Measurements from ENCODE around the gene FCRL5.
"Not testable (repeated sequence)": the region's sequence is repeated elsewhere in the genome, so short reads cannot be mapped to it uniquely, and the experiment has no call there.

The FCRL5 gene

DNA sequence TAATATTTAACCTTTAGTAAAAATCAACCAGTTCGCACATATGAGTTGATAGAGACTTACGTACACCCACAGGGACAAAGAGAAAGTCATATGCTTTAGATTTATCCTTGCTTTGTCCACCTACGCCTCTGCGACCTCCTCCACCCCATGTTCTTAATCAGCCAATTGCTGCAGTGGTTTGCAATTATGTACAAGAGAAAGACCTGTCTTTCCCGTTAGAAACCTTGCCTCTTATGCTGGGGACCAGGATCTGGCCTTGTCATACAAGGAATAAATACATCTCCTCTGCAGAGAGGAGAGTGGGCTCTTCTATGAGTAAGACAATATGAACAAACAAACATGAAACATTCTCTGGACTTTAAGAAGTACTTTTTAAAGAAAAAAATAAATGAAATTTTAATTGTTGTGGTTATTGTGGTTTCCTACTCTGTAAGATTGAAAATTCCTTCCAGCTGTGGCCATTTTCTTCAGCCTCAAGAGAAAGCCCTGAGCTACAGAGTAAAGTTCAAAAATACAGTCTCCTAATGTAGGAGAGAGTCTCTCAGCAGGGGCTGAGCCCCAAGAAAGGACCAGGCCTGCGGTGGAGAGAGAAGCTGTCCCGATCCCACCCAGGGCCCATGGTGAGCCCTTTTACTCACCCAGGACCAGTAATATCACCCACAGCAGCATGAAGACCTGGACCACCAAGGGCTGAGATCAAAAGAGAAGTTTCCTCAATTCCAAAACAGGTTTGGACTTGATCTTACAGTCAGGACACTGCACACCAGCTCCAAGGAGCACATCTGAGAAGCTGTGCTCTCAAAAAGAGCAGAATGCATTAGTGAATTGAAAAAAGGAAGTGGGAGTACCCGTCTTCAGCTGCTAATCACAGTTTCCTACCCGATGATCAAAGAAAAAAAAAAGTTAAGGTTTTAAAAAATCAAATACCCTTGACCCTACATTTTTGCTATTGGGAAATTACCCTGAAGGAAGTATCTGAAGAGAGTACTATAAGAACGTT lies at the start of gene FCRL5:
Gene FCRL5, minus strand, starts transcription at position 822 of the 1,000 bp plus-strand sequence. Its CDS starts 153 bp downstream, at position 669.
- DNase-seq (ENCODE audit: low read depth, low spot score) = no peak

DNA sequence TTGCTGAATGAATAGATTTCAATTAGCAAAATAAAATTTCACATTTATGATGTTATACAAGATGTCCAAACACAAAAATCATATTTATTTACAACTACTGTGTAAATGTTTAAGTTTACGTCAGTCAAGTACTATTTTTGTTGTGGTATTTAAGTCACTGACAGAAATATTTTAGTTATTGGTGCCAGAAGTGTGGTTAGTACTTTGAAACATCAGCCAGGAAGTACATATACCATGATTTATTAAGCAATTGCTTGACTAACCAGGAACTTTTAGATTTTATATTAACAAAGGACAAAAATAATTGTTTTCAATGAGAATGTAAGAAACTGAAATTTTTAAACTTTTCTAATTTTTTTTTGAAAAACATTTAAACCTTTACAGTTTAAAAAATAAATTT lies 47.9 kb upstream of the FCRL5 start:
- no peak for DNase-seq (ENCODE audit: low read depth, low spot score)

- DNase-seq (ENCODE audit: low read depth, low spot score) = no peak
These were observed 45.8 kb upstream of the FCRL5 start, which contains the start of gene FCRL4 for GRCh38 chr1:157597959-157598667. Gene FCRL4, minus strand, starts transcription at chr1:157598085. Its CDS starts 141 bp downstream, at chr1:157597944.

- DNase-seq (ENCODE audit: low read depth, low spot score) = no peak
These were observed 44.1 kb upstream of the FCRL5 start for GRCh38 chr1:157596384-157596783.

- DNase-seq (ENCODE audit: low read depth, low spot score) = no peak
These were observed 43.0 kb upstream of the FCRL5 start for GRCh38 chr1:157595356-157595755.

DNA sequence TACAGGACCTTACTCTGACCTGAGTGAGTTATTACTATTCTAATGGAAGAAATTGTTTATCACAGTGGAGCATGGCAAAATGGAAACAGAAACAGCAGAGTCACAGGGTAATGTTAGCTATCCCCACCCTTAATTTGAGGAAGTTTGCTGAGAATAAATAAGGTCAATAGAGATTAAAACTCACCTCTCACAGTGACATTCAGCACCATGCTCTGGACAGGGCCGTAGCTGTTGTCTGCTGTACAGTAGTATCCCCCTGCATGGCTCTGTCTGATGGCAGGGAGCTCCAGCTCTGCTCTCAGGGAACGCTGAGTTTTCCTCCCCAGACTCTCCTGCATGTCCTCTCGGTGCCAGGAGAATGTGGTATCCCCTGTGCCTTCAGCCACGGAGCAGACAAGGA lies 33.7 kb upstream of the FCRL5 start:
- no peak for DNase-seq (ENCODE audit: low read depth, low spot score)

- DNase-seq (ENCODE audit: low read depth, low spot score) = no peak
These were observed 32.2 kb upstream of the FCRL5 start for GRCh38 chr1:157584503-157584902.

- no peak for DNase-seq (ENCODE audit: low read depth, low spot score)
These were observed 28.5 kb upstream of the FCRL5 start for GRCh38 chr1:157580828-157581210.

GRCh38 chr1:157580179-157580827 lies 28.0 kb upstream of the FCRL5 start:
- DNase-seq (ENCODE audit: low read depth, low spot score) = no peak

- no peak for DNase-seq (ENCODE audit: low read depth, low spot score)
These were observed 25.1 kb upstream of the FCRL5 start for GRCh38 chr1:157577420-157577819.

GRCh38 chr1:157575744-157576143 lies 23.4 kb upstream of the FCRL5 start:
- no peak for DNase-seq (ENCODE audit: low read depth, low spot score)

- no peak for DNase-seq (ENCODE audit: low read depth, low spot score)
These were observed 22.5 kb upstream of the FCRL5 start for GRCh38 chr1:157574836-157575235.

- DNase-seq (ENCODE audit: low read depth, low spot score) = no peak
These were observed 14.4 kb upstream of the FCRL5 start for GRCh38 chr1:157566484-157567300.

- DNase-seq (ENCODE audit: low read depth, low spot score) = no peak
These were observed 10.2 kb upstream of the FCRL5 start for GRCh38 chr1:157562515-157562914.

- DNase-seq (ENCODE audit: low read depth, low spot score) = no peak
These were observed 5.8 kb upstream of the FCRL5 start for GRCh38 chr1:157558119-157558518.

GRCh38 chr1:157548081-157548480 lies 4.2 kb downstream of the FCRL5 start:
- DNase-seq (ENCODE audit: low read depth, low spot score) = not testable (repeated sequence)

GRCh38 chr1:157542676-157543075 lies 9.6 kb downstream of the FCRL5 start:
- DNase-seq (ENCODE audit: low read depth, low spot score) = no peak

DNA sequence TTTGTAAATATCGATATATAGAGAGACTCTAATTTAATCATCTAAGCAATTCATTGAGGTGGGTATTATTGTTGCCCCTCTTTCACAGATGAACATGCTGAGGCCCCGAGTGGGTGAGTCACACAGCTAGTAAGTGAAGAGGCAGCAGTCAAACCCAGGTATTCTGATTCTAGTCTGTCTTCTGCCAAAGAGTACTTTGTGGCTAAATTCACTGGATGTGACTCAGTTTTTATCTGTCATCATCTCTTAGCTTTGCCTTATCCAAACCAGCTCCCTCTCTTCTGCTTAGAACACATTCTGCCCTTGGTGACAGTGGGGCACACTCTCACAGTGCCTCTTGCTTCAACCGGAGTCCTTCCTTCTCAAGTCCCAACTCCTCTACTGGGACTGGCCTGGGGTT lies 11.5 kb downstream of the FCRL5 start:
- DNase-seq (ENCODE audit: low read depth, low spot score) = no peak

DNA sequence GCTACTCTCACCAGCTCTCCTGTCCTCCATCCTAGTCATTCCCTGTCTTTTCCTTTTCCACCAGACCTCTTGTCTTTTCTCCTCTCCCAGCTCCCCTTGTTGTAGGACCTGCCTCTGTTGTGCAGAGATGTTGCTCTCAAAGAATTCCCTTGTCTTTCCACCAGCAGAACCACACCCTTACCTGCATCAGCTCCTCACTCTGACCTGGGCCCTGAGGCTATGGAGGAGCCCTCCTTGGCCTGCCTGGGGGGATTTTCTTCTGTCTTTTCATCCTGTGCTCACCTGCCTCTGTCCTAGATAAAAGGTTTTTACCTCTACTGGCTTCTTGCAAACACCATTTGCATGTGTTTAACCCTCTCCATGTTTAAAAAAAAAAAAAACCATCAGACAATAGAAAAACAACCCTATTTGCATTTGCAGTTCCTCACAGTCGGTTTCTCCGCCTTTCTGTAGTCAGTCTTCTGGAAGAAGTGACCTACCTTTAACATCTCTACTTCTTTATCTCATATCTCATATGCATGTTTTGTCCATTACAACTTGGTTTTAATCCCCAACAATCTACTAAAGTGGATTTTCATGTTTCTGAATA lies 12.1 kb downstream of the FCRL5 start:
- DNase-seq (ENCODE audit: low read depth, low spot score) = no peak

DNA sequence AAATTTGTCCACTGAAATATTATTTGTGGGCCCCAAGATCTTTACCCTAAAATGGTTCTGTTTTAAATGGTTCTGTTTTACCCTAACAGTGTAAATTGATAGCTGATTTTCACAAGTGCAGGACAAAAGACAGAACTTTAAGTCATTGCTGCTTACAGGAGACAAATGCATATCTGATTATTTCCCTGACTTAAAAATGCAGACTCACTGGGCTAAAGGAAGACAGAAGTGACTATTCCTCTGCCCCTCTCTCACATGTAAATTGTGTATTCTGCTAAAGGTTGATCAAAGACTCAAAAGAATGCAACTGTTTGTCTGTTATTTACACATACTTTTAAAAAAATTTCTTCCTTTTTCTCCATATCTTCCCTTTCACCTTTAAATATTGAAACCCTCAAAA lies 12.7 kb downstream of the FCRL5 start:
- DNase-seq (ENCODE audit: low read depth, low spot score) = no peak

DNA sequence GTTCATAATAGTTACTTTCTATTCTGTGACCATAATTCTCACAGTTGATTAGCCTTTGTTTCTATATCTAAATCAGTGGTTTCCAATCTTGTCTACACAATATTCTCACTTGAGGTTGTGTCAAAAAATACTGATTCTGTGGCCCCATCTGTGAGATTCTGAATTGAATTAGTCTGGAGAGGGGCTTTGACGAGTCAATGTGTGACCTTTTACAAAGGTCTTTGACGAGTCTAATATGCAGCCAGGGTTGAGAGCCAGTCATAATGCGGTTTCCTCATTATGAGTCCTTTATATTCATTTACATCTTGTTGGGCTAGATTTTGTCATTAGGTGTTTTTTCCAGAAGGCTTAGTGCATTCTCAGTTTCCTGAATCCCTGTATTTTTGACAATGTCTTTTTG lies 19.7 kb downstream of the FCRL5 start:
- no peak for DNase-seq (ENCODE audit: low read depth, low spot score)

Data from activated naive CD8-positive, alpha-beta T cell treated with anti-CD3 and anti-CD28 coated beads, Interleukin-2, amount 50 U/mL, for 16 hours (primary cell).